PC-3 (cell line): ENCODE measurements around the gene ZYG11B. TPM values are rescaled to one million over a fixed set of nuclear protein-coding genes. Genes with fewer than 3 reads are reported as not detected.

ENCODE experiments used
- ATAC-seq: fragments of 200-7000 bp; cut with Tn5 transposase; 2 replicates; pipeline ENCODE4 v1.9.1; 2020; ENCODE audit warnings: mild to moderate bottlenecking, moderate library complexity
- BruUV-seq: library from RNA; stranded (reverse); fragments of 400-500 nt; replicated peaks from 2 replicates; lab custom pipeline; 2021; lab: Mats Ljungman, UMichigan
- CTCF ChIA-PET: fragments of 300-600 bp; sonication (Branson Sonifier 250); formaldehyde crosslinking; loops from one replicate; lab custom pipeline; 2022; ENCODE audit warnings: antibody characterized with exemption; lab: Charles Lee
- POLR2A ChIA-PET: fragments of 300-600 bp; sonication (Branson Sonifier 250); formaldehyde crosslinking; loops from one replicate; lab custom pipeline; 2022; ENCODE audit warnings: antibody characterized with exemption; ENCODE audit not compliant: unreplicated experiment; lab: Charles Lee
- DNase-seq: peaks from one replicate; pipeline ENCODE4 v3.0.0-alpha.2; 2015
- H2AFZ ChIP-seq: fragments of 300-600 bp; sonication (generic); 2 replicates; pipeline ENCODE4 v1.6.0; 2016; ENCODE audit warnings: antibody characterized with exemption, low read length
- H3F3A ChIP-seq: fragments of 300-600 bp; sonication (generic); one replicate; pipeline ENCODE4 v1.6.0; 2017; ENCODE audit warnings: antibody characterized with exemption, low read length, control low read depth, mild to moderate bottlenecking; ENCODE audit not compliant: unreplicated experiment
- H3K27ac ChIP-seq: fragments of 300-600 bp; sonication (generic); 2 replicates; pipeline ENCODE4 v1.5.1; 2016; ENCODE audit warnings: mild to moderate bottlenecking, low read length
- H3K27me3 ChIP-seq: fragments of 300-600 bp; sonication (generic); 2 replicates; pipeline ENCODE4 v1.6.1; 2016; ENCODE audit warnings: low read length, mixed read lengths
- H3K36me3 ChIP-seq: fragments of 300-600 bp; sonication (generic); 2 replicates; pipeline ENCODE4 v1.6.1; 2016; ENCODE audit warnings: low read depth, mixed run types, low read length, mixed read lengths
- H3K4me1 ChIP-seq: fragments of 300-600 bp; sonication (generic); 2 replicates; pipeline ENCODE4 v1.5.1; 2016; ENCODE audit warnings: low read length; ENCODE audit not compliant: insufficient read depth
- H3K4me2 ChIP-seq: fragments of 300-600 bp; sonication (generic); 2 replicates; pipeline ENCODE4 v1.6.0; 2016; ENCODE audit warnings: low read length
- H3K4me3 ChIP-seq: fragments of 300-600 bp; sonication (generic); 2 replicates; pipeline ENCODE4 v1.5.1; 2016; ENCODE audit warnings: mild to moderate bottlenecking, low read length, mixed read lengths
- H3K79me2 ChIP-seq: fragments of 300-600 bp; sonication (generic); 2 replicates; pipeline ENCODE4 v1.6.1; 2017; ENCODE audit warnings: low read length, mixed read lengths
- H3K9ac ChIP-seq: fragments of 300-600 bp; sonication (generic); 2 replicates; pipeline ENCODE4 v1.6.0; 2016; ENCODE audit warnings: mild to moderate bottlenecking, low read length
- H3K9me2 ChIP-seq: fragments of 300-600 bp; sonication (generic); replicated peaks from 2 replicates; pipeline ENCODE4 v1.6.1; 2016; ENCODE audit warnings: mixed run types, low read length, mixed read lengths
- H3K9me3 ChIP-seq: fragments of 300-600 bp; sonication (generic); 2 replicates; pipeline ENCODE4 v1.6.1; 2016; ENCODE audit warnings: low read length, mixed read lengths
- H4K20me1 ChIP-seq: fragments of 300-600 bp; sonication (generic); 2 replicates; pipeline ENCODE4 v1.6.1; 2016; ENCODE audit warnings: low read length, mixed read lengths
- CTCF ChIP-seq: fragments of 300-600 bp; sonication (generic); conservative IDR thresholded peaks from 2 replicates; pipeline ENCODE4 v1.5.1; 2017; ENCODE audit warnings: antibody characterized with exemption, low read depth, mild to moderate bottlenecking, low read length
- EZH2 ChIP-seq: fragments of 300-600 bp; sonication (generic); IDR thresholded peaks from one replicate; pipeline ENCODE4 v1.6.1; 2017; ENCODE audit warnings: antibody characterized with exemption, mild to moderate bottlenecking, low read length; ENCODE audit not compliant: unreplicated experiment
- EZH2phosphoT487 ChIP-seq: fragments of 300-600 bp; sonication (generic); IDR thresholded peaks from 2 replicates; pipeline ENCODE4 v1.6.1; 2018; ENCODE audit warnings: mild to moderate bottlenecking, antibody characterized with exemption, low read length, borderline replicate concordance
- intact Hi-C: fragments of 100-400 bp; cut with micrococcal nuclease; formaldehyde crosslinking; loops from 2 replicates; pipeline ENCODE4 v1.9.0; 2023
- total RNA-seq: library from RNA; depleted of rRNA; stranded (reverse); fragments of >200 nt; gene quantifications from 2 replicates; pipeline ENCODE4 v1.2.3, GENCODE V29; 2014

Gene ZYG11B
- total RNA-seq, 1 experiment from 2014 or later = 23.4 TPM

DNA sequence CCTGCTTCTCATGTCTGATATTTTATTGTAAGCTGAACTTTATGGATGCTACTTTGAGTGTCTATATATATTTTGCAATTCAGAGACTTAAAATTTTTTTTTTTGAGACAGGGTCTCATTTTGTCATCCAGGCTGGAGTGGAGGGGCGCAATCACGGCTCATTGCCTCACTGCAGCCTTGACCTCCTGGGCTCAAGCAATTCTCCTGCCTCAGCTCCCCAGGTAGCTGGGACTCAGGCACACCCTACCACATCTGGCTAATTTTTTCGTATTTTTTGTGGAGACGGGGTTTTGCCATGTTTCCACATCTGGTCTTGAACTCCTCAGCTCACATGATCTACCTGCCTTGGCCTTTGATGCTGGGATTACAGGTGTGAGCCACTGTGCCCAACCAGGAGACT is 124.7 kb downstream of the ZYG11B start:
- peaks cover 2% of the 10 kb centered on the region; the same call in 1 of the 2 replicates for H3K4me1 ChIP-seq
- ChIA-PET POLR2A (no interaction called here), CTCF (no interaction called here)
- no peaks in the 10 kb centered on the region for H3F3A ChIP-seq
- no peak overlapping the region for H2AFZ ChIP-seq
- no peaks in the 10 kb centered on the region for H3K9me3 ChIP-seq
- BruUV-seq = no TSS peak
- no peak overlapping the region for H3K4me2 ChIP-seq
- no peak for ATAC-seq
- H3K4me3 ChIP-seq = no peak overlapping the region
- H3K9me2 ChIP-seq = no peaks in the 10 kb centered on the region
- DNase-seq = no peak
- intact Hi-C loops = no loop called here
- no peaks in the 10 kb centered on the region for H4K20me1 ChIP-seq
- no peaks in the 10 kb centered on the region for H3K27me3 ChIP-seq
- no peak overlapping the region for H3K27ac ChIP-seq
- H3K79me2 ChIP-seq = no peaks in the 10 kb centered on the region
- no peaks in the 10 kb centered on the region for H3K36me3 ChIP-seq
- TF ChIP-seq CTCF (no peak), EZH2 (no peak), EZH2phosphoT487 (no peak)
- H3K9ac ChIP-seq = no peak overlapping the region

DNA sequence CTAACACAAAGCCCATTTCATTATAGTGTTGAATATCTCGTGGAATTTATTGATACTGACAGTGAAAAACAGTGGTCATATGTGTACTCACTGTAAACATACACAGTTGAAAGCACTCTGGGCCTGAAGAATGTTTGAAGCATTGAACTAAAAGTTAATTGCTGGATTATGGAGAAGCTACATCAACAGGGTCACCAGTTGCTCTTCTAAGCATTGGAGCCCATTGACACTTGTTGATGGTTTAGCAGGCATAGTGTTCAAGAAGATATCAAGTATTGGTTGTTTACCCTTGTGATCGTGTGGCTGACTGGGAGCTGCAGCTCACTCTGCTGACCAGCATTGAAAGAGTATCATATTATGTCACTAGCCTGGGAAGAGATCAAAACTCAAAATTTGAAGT is 126.6 kb downstream of the ZYG11B start:
- CTCF ChIA-PET = no interaction called here
- H3K9me2 ChIP-seq = no peaks in the 10 kb centered on the region
- POLR2A ChIA-PET = no interaction called here
- H4K20me1 ChIP-seq = no peaks in the 10 kb centered on the region
- H3F3A ChIP-seq = no peaks in the 10 kb centered on the region
- no peak overlapping the region for H3K4me2 ChIP-seq
- no peaks in the 10 kb centered on the region for H3K79me2 ChIP-seq
- peaks cover 4% of the 10 kb centered on the region; the same call in 1 of the 2 replicates for H3K4me1 ChIP-seq
- no peak overlapping the region for H3K4me3 ChIP-seq
- no peaks in the 10 kb centered on the region for H3K9me3 ChIP-seq
- no peak overlapping the region for H3K27ac ChIP-seq
- H3K36me3 ChIP-seq = no peaks in the 10 kb centered on the region
- H3K9ac ChIP-seq = no peak overlapping the region
- TF ChIP-seq CTCF = no peak
- TF ChIP-seq EZH2 = no peak
- TF ChIP-seq EZH2phosphoT487 = no peak
- no peak overlapping the region for H2AFZ ChIP-seq
- H3K27me3 ChIP-seq = no peaks in the 10 kb centered on the region
- intact Hi-C loops = no loop called here
- no peak for DNase-seq
- BruUV-seq = no TSS peak
- ATAC-seq = no peak

DNA sequence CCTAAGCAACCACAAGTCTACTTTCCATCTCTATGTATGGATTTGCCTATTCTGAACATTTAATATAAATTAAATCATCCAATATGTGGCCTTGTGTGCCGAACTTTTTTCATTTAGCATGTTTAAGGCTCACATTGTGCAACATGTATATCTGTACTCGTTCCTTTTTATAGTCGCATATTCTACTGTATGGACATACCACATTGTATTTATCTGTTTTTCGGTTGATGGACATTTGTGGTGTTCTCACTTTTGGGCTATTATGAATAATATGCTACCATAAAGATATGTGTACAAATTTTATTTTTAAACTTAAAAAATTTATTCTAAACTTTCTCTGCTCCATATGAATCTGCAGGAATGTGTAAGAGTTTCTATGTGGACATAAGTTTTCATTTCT is 129.3 kb downstream of the ZYG11B start:
- no TSS peak for BruUV-seq
- ChIA-PET CTCF (no interaction called here), POLR2A (no interaction called here)
- ATAC-seq (no peak), DNase-seq (no peak)
- TF ChIP-seq CTCF (no peak), EZH2 (no peak)
- Histone ChIP-seq H3K9me3 (no peaks in the 10 kb centered on the region), H3F3A (no peaks in the 10 kb centered on the region), H3K4me3 (no peak overlapping the region), H2AFZ (no peak overlapping the region), H3K36me3 (no peaks in the 10 kb centered on the region), H3K9me2 (no peaks in the 10 kb centered on the region), H3K4me2 (no peak overlapping the region), H3K27ac (no peak overlapping the region), H3K4me1 (peaks cover 11% of the 10 kb centered on the region), H4K20me1 (no peaks in the 10 kb centered on the region), H3K27me3 (no peaks in the 10 kb centered on the region), H3K9ac (no peak overlapping the region), H3K79me2 (no peaks in the 10 kb centered on the region)
- intact Hi-C loops = no loop called here
